Esophagus (tissue), 2 donors: ENCODE results near the gene TMC3. TPM values are rescaled to one million over a fixed set of nuclear protein-coding genes. Genes with fewer than 3 reads are reported as not detected.
"Not testable (repeated sequence)": the region's sequence is repeated elsewhere in the genome, so short reads cannot be mapped to it uniquely, and the experiment has no call there.

Experiments used
- H3K27ac ChIP-seq, 2 donors: one replicate each; pipeline ENCODE4 v1.5.1; 2013; ENCODE audit warnings: low read depth in 2 of 2, mild to moderate bottlenecking in 2 of 2, inconsistent platforms in 1 of 2, low read length in 1 of 2, moderate library complexity in 1 of 2
- H3K27me3 ChIP-seq, 2 donors: one replicate each; pipeline ENCODE4 v1.6.1; 2013; ENCODE audit warnings: low read length in 2 of 2, control low read depth in 1 of 2, mild to moderate bottlenecking in 1 of 2; ENCODE audit not compliant: insufficient read depth in 2 of 2, control insufficient read depth in 1 of 2
- H3K36me3 ChIP-seq, 2 donors: one replicate each; pipeline ENCODE4 v1.6.1; 2013; ENCODE audit warnings: low read length in 1 of 2; ENCODE audit not compliant: control insufficient read depth in 2 of 2, insufficient read depth in 2 of 2
- H3K4me1 ChIP-seq, 2 donors: one replicate each; pipeline ENCODE4 v1.6.1; 2013; ENCODE audit warnings: low read length in 1 of 2; ENCODE audit not compliant: control insufficient read depth in 2 of 2, insufficient read depth in 2 of 2
- H3K4me3 ChIP-seq, 2 donors: one replicate each; pipeline ENCODE4 v1.5.1; 2013; ENCODE audit warnings: low read length in 2 of 2, mild to moderate bottlenecking in 2 of 2, low read depth in 1 of 2, moderate library complexity in 1 of 2
- H3K9me3 ChIP-seq, 2 donors: one replicate each; pipeline ENCODE4 v1.6.1; 2013; ENCODE audit warnings: mild to moderate bottlenecking in 2 of 2, low read depth in 1 of 2, low read length in 1 of 2, moderate library complexity in 1 of 2; ENCODE audit not compliant: control insufficient read depth in 2 of 2, insufficient read depth in 1 of 2
- WGBS, 2 donors: extraction: QIAGEN DNeasy Blood & Tissue Kit; methylation state at CpG; one replicate each; pipeline ENCODE4 v1.1.7; 2013; 5-methylcytosine and 5-hydroxymethylcytosine counted together
- polyA plus RNA-seq, 2 donors: library from polyadenylated mRNA; stranded (reverse); fragments of 200-250 nt; gene quantifications; one replicate each; pipeline ENCODE4 v1.2.3, GENCODE V29; 2013
- donor health status: healthy with polysubstance abuse.
- donor health status: Bipolar disorder and iron deficiency.

The TMC3 gene
- polyA plus RNA-seq, 2 donors = not detected

DNA sequence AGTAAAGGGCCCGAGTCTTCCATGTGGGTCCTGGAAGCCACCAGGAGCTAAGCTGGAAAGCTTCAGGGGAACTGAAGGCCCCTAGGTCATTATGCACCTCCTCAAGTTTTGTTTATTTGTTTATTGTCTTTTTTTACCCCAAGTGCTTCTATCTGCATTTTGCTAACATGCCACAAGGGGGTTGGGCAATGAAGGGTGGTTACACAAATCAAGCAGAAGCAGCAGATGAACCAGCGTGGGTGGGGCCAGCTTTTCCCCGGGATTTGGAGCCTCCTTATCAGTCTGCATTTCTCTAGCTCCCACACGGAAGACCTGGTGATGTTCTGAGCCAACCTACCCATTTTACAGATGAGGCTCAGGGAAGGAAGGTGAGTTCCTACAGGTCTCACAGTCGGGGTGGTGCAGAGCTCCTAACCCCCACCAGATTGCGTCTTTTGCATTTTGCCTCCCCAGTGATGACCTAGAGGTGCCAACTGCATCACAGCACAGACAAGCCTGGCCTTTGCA is 16.8 kb downstream of the TMC3 start:
- no peak overlapping the region for H3K27ac ChIP-seq
- peaks cover 0 to 2% of the 10 kb centered on the region in 2 donors for H3K27me3 ChIP-seq
- no peaks in the 10 kb centered on the region for H3K4me1 ChIP-seq
- no peak overlapping the region for H3K4me3 ChIP-seq
- 83% methylated on average over 6 of the region's 6 CpGs for WGBS, 2 donors
- H3K9me3 ChIP-seq = no peaks in the 10 kb centered on the region
- H3K36me3 ChIP-seq = no peaks in the 10 kb centered on the region

- 81 to 82% methylated on average over 5 of the region's 5 CpGs for whole genome bisulfite sequencing, 2 donors
- H3K27ac ChIP-seq = no peak overlapping the region
- H3K4me1 ChIP-seq = no peaks in the 10 kb centered on the region
- no peak overlapping the region for H3K4me3 ChIP-seq
- no peaks in the 10 kb centered on the region for H3K9me3 ChIP-seq
- H3K36me3 ChIP-seq = no peaks in the 10 kb centered on the region
- peaks cover 0 to 2% of the 10 kb centered on the region in 2 donors for H3K27me3 ChIP-seq
Observed at GRCh38 chr15:81356252-81356651, 17.8 kb downstream of the TMC3 start.

DNA sequence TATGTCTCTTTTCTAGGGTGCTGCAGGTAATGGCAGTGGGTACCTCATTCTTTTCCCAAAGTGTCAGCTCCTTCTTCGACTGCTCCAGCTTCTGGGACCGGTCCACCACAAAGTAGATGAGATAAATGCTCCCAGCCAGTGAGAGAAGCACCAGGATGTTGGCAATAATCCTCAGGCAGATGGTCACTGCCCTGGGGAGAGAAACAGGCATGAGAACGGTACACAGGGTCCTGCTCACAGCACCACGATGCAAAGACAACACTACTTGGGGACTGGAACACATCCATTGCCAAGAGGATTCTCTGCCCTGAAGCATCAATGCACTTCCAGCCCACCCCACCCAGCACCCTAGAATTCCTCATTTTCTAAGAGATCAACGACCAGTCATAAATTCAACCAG is 22.4 kb downstream of the TMC3 start:
- no peak overlapping the region for H3K27ac ChIP-seq
- H3K9me3 ChIP-seq = no peaks in the 10 kb centered on the region
- H3K36me3 ChIP-seq = no peaks in the 10 kb centered on the region
- H3K4me3 ChIP-seq = no peak overlapping the region
- H3K27me3 ChIP-seq = no peaks in the 10 kb centered on the region
- WGBS, 2 donors = 78 to 82% methylated on average over 5 of the region's 5 CpGs
- H3K4me1 ChIP-seq = no peaks in the 10 kb centered on the region

DNA sequence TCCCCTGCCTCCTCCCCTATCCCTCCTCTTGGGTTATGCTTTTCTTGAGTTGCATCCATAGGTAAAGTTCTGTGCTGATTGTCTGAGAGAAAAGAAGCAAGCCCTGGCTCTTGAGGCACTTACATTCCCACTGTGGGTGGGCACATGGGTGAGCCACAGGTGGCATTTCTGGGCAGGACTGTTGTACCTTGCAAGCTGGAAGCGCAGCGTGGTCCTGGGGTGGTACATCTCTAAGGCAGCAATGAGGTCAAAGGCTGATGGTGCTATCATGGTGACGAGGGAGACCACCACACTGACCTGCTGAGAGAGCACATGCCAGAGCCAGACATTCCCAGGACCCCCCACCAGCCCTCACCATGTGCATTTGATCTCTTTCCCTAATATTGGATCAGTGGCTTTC is 24.7 kb downstream of the TMC3 start:
- 95 to 98% methylated on average over 3 of the region's 3 CpGs for WGBS, 2 donors
- Histone ChIP-seq H3K4me1 (no peaks in the 10 kb centered on the region), H3K9me3 (no peaks in the 10 kb centered on the region), H3K4me3 (no peak overlapping the region), H3K27me3 (peaks cover 0 to 4% of the 10 kb centered on the region in 2 donors), H3K36me3 (no peaks in the 10 kb centered on the region), H3K27ac (no peak overlapping the region)

GRCh38 chr15:81348691-81349090 is 25.3 kb downstream of the TMC3 start:
- H3K4me3 ChIP-seq, H3K36me3 ChIP-seq, H3K4me1 ChIP-seq, H3K9me3 ChIP-seq, H3K27ac ChIP-seq, H3K27me3 ChIP-seq: not testable (repeated sequence)
- WGBS, 2 donors = 88 to 91% methylated on average over 11 of the region's 11 CpGs

GRCh38 chr15:81347910-81348309 is 26.1 kb downstream of the TMC3 start:
- no peak overlapping the region for H3K4me3 ChIP-seq
- H3K9me3 ChIP-seq = no peaks in the 10 kb centered on the region
- H3K27ac ChIP-seq = no peak overlapping the region
- WGBS, 2 donors = 91 to 95% methylated on average over 4 of the region's 4 CpGs
- H3K27me3 ChIP-seq = peaks cover 0 to 4% of the 10 kb centered on the region in 2 donors
- H3K36me3 ChIP-seq = no peaks in the 10 kb centered on the region
- no peaks in the 10 kb centered on the region for H3K4me1 ChIP-seq

DNA sequence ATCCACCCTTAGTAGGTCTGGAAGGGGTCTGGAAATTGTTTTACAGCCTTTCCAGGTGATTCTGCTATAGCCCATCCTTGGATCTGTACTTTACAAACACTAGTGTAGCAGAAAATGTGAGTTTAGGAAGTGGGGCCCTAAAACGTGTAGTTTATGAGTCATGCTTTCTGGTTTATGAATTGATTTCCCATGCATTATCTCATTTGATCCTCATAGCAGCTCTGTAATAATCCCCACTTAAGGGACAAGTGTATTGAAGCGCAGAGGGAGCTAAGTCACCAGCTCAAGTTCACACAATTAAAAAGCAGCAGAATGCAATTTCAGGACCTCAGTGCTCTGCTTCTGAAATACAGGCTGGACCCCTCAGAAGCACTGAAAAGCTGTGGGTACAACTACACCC is 27.4 kb downstream of the TMC3 start:
- Histone ChIP-seq H3K4me3 (no peak overlapping the region), H3K36me3 (no peaks in the 10 kb centered on the region), H3K9me3 (no peaks in the 10 kb centered on the region), H3K27me3 (peaks cover 0 to 4% of the 10 kb centered on the region in 2 donors), H3K27ac (no peak overlapping the region), H3K4me1 (no peaks in the 10 kb centered on the region)
- WGBS, 2 donors = 42 to 56% methylated on average over 2 of the region's 2 CpGs

- WGBS, 2 donors = 90 to 97% methylated on average over 4 of the region's 4 CpGs
- Histone ChIP-seq H3K36me3 (no peaks in the 10 kb centered on the region), H3K4me1 (no peaks in the 10 kb centered on the region), H3K9me3 (no peaks in the 10 kb centered on the region), H3K27me3 (peaks cover 0 to 4% of the 10 kb centered on the region in 2 donors), H3K4me3 (no peak overlapping the region), H3K27ac (no peak overlapping the region)
Observed at GRCh38 chr15:81343371-81343770, 30.6 kb downstream of the TMC3 start.

- Histone ChIP-seq H3K27ac (no peak overlapping the region), H3K27me3 (peaks cover 0 to 4% of the 10 kb centered on the region in 2 donors), H3K4me3 (no peak overlapping the region), H3K36me3 (no peaks in the 10 kb centered on the region), H3K4me1 (no peaks in the 10 kb centered on the region), H3K9me3 (no peaks in the 10 kb centered on the region)
- 90 to 93% methylated on average over 4 of the region's 4 CpGs for WGBS, 2 donors
Observed at GRCh38 chr15:81341351-81341750, 32.7 kb downstream of the TMC3 start.

GRCh38 chr15:81339851-81340250 is 34.2 kb downstream of the TMC3 start:
- H3K36me3 ChIP-seq = no peaks in the 10 kb centered on the region
- 80 to 84% methylated on average over 4 of the region's 4 CpGs for WGBS, 2 donors
- H3K27me3 ChIP-seq = peaks cover 0 to 4% of the 10 kb centered on the region in 2 donors
- H3K4me3 ChIP-seq = no peak overlapping the region
- no peak overlapping the region for H3K27ac ChIP-seq
- H3K4me1 ChIP-seq = no peaks in the 10 kb centered on the region
- no peaks in the 10 kb centered on the region for H3K9me3 ChIP-seq
